Spleen (tissue), 11 donors: ENCODE results near the gene RAB39B. TPM values are rescaled to one million over a fixed set of nuclear protein-coding genes. Genes with fewer than 3 reads are reported as not detected.
"Not testable (repeated sequence)": the region's sequence is repeated elsewhere in the genome, so short reads cannot be mapped to it uniquely, and the experiment has no call there.

Source experiments
- DNase-seq: peaks from one replicate; pipeline ENCODE4 v3.0.0-alpha.2; 2020
- H3K27ac ChIP-seq, 8 donors: fragments of 200-600 bp; sonication (generic) in 7 of 8; 1 replicate in 4 of 8; 2 replicates in 4 of 8; pipeline versions ENCODE4 v1.5.0 to v1.8.0; 2016 to 2021; ENCODE audit warnings: inconsistent platforms in 4 of 8, mild to moderate bottlenecking in 4 of 8, moderate library complexity in 1 of 8
- H3K27me3 ChIP-seq, 7 donors: fragments of 200-600 bp; sonication (generic) in 6 of 7; replicated peaks in 1 of 7; 1 replicate in 4 of 7; 2 replicates in 3 of 7; pipeline versions ENCODE4 v1.5.0 to v1.8.0; 2016 to 2021; ENCODE audit warnings: inconsistent platforms in 3 of 7, mild to moderate bottlenecking in 1 of 7
- H3K36me3 ChIP-seq, 6 donors: fragments of 200-600 bp; sonication (generic) in 5 of 6; 1 replicate in 4 of 6; 2 replicates in 2 of 6; pipeline versions ENCODE4 v1.5.0 to v1.8.0; 2016 to 2021; ENCODE audit warnings: inconsistent platforms in 2 of 6
- H3K4me1 ChIP-seq, 6 donors: fragments of 200-600 bp; sonication (generic) in 5 of 6; 1 replicate in 3 of 6; 2 replicates in 3 of 6; pipeline versions ENCODE4 v1.5.0 to v1.8.0; 2016 to 2021; ENCODE audit warnings: inconsistent platforms in 3 of 6
- H3K4me3 ChIP-seq, 8 donors: fragments of 200-600 bp; sonication (generic) in 7 of 8; 1 replicate in 4 of 8; 2 replicates in 4 of 8; pipeline versions ENCODE4 v1.5.0 to v1.8.0; 2016 to 2021; ENCODE audit warnings: inconsistent platforms in 4 of 8, mild to moderate bottlenecking in 4 of 8, moderate library complexity in 2 of 8
- H3K9me3 ChIP-seq, 8 donors: fragments of 200-600 bp; sonication (generic) in 7 of 8; 1 replicate in 4 of 8; 2 replicates in 4 of 8; pipeline versions ENCODE4 v1.5.0 to v1.8.0; 2016 to 2021; ENCODE audit warnings: inconsistent platforms in 4 of 8
- CTCF ChIP-seq, 11 experiments: fragments of 200-600 bp in 7 of 11; fragments of 450-650 bp in 4 of 11; sonication (generic) in 4 of 11; IDR thresholded peaks in 8 of 11; conservative IDR thresholded peaks in 3 of 11; 1 replicate in 7 of 11; 2 replicates in 4 of 11; pipeline versions ENCODE4 v1.4.0 to v1.8.0; 2016 to 2021; ENCODE audit warnings: antibody characterized with exemption in 11 of 11, inconsistent platforms in 4 of 11, mild to moderate bottlenecking in 1 of 11
- POLR2A ChIP-seq, 3 donors: fragments of 450-650 bp; IDR thresholded peaks; one replicate each; pipeline ENCODE4 v1.5.1; 2017; ENCODE audit warnings: antibody characterized with exemption in 3 of 3, mild to moderate bottlenecking in 1 of 3
- POLR2AphosphoS5 ChIP-seq, 3 donors: sonication (generic); formaldehyde crosslinking; IDR thresholded peaks; one replicate each; pipeline ENCODE4 v1.5.1; 2017; ENCODE audit warnings: antibody characterized with exemption in 3 of 3
- WGBS, 5 donors: extraction: QIAGEN DNeasy Blood & Tissue Kit in 3 of 5; methylation state at CpG; one replicate each; pipeline versions ENCODE4 v1.1.5 to v1.1.7; 2013 to 2018; 5-methylcytosine and 5-hydroxymethylcytosine counted together
- intact Hi-C: fragments of 100-400 bp; cut with DNase I; formaldehyde crosslinking; loops from one replicate; pipeline ENCODE4 v1.15.0; 2023; ENCODE audit warnings: low total_unique reads
- polyA plus RNA-seq, 3 donors: library from polyadenylated mRNA; stranded (reverse); fragments of 200-250 nt; gene quantifications; one replicate each; pipeline ENCODE4 v1.2.1, GENCODE V29; 2013
- total RNA-seq, 7 donors: library from RNA; depleted of rRNA in 3 of 7; stranded (reverse); fragments of >200 nt in 3 of 7; fragmentation: NEBNext Ultra II Directional in 4 of 7; extraction: Animal tissue kit (Norgen Biotek cat#: 25700) in 4 of 7; gene quantifications; one replicate each; pipeline versions ENCODE4 v1.1.0 to v1.2.1, GENCODE V29; 2016 to 2021
- donor health status: healthy with polysubstance abuse.
- donor health status: DM: no; HTN: no; CAD: no; lungs with moderate emphysema.
- donor health status: DM: no; HTN: no; CAD: no.
- donor health status: Bipolar disorder and iron deficiency.
- donor health status: healthy.
- donor health status: DM: no; HTN: no; CAD: no.
- donor health status: DM: yes; HTN: yes; CAD: no.

Gene RAB39B
- total and polyA plus RNA-seq, 10 donors = 3.3 to 8.3 (median 4.2) TPM

GRCh38 chrX:155225774-155226173, 38.5 kb downstream of the RAB39B start:
- no peak overlapping the region for H3K4me3 ChIP-seq
- H3K27ac ChIP-seq = no peak overlapping the region
- H3K4me1 ChIP-seq = no peaks in the 10 kb centered on the region
- intact Hi-C loops = no loop called here
- peaks cover 0 to 78% (median 12%) of the 10 kb centered on the region in 6 donors for H3K36me3 ChIP-seq
- H3K27me3 ChIP-seq = no peaks in the 10 kb centered on the region
- H3K9me3 ChIP-seq = peaks cover 0 to 3% (median 0%) of the 10 kb centered on the region in 8 donors
- DNase-seq = no peak
- 81 to 96% (median 94%) methylated on average over 3 of the region's 3 CpGs for WGBS, 5 donors
- TF ChIP-seq POLR2A (IDR thresholded peaks at IDR 0.05) = no peak
- TF ChIP-seq CTCF (IDR thresholded peaks at IDR 0.05 in 8 of 11, conservative IDR thresholded peaks at IDR 0.05 in 3 of 11) = no peak
- TF ChIP-seq POLR2AphosphoS5 (IDR thresholded peaks at IDR 0.05) = no peak

GRCh38 chrX:155223746-155224145, 40.5 kb downstream of the RAB39B start:
- H3K27ac ChIP-seq, H3K4me1 ChIP-seq, H3K9me3 ChIP-seq, H3K27me3 ChIP-seq, intact Hi-C loops, DNase-seq, H3K4me3 ChIP-seq: not testable (repeated sequence)
- WGBS, 5 donors = 94 to 99% (median 96%) methylated on average over 19 to 30 of the region's 30 CpGs; no CpG with 5 or more reads in 1 of the 5 donors
- H3K36me3 ChIP-seq = peaks cover 0 to 66% (median 10%) of the 10 kb centered on the region in 6 donors

GRCh38 chrX:155221351-155221750, 42.9 kb downstream of the RAB39B start:
- Histone ChIP-seq H3K4me3 (no peak overlapping the region), H3K27ac (no peak overlapping the region), H3K9me3 (peaks cover 0 to 3% (median 0%) of the 10 kb centered on the region in 8 donors), H3K36me3 (peaks cover 0 to 49% (median 3%) of the 10 kb centered on the region in 6 donors), H3K27me3 (no peaks in the 10 kb centered on the region), H3K4me1 (peaks cover 0 to 28% (median 21%) of the 10 kb centered on the region in 6 donors)
- WGBS, 5 donors = 81 to 98% (median 94%) methylated on average over 4 of the region's 4 CpGs
- intact Hi-C loops = no loop called here
- no peak for DNase-seq
- TF ChIP-seq POLR2A (IDR thresholded peaks at IDR 0.05) (no peak), CTCF (IDR thresholded peaks at IDR 0.05 in 8 of 11, conservative IDR thresholded peaks at IDR 0.05 in 3 of 11) (no peak)

GRCh38 chrX:155218777-155219176, 45.5 kb downstream of the RAB39B start:
- Histone ChIP-seq H3K4me1 (peaks cover 0 to 30% (median 22%) of the 10 kb centered on the region in 6 donors), H3K4me3 (no peak overlapping the region), H3K27ac (no peak overlapping the region), H3K36me3 (peaks cover 0 to 33% (median 3%) of the 10 kb centered on the region in 6 donors), H3K27me3 (no peaks in the 10 kb centered on the region), H3K9me3 (peaks cover 0 to 2% (median 0%) of the 10 kb centered on the region in 8 donors)
- intact Hi-C loops = no loop called here
- WGBS, 5 donors = 55 to 97% (median 66%) methylated on average over 2 of the region's 2 CpGs
- DNase-seq = no peak
- TF ChIP-seq CTCF (IDR thresholded peaks at IDR 0.05 in 8 of 11, conservative IDR thresholded peaks at IDR 0.05 in 3 of 11) (no peak), POLR2AphosphoS5 (IDR thresholded peaks at IDR 0.05) (no peak), POLR2A (IDR thresholded peaks at IDR 0.05) (no peak)
